HFF-Myc (cell line): Measurements from ENCODE around the gene FCHSD1.

Experiments used
- DNase-seq: peaks from one replicate; pipeline ENCODE4 v3.0.0-alpha.2; 2011; ENCODE audit warnings: low read depth; ENCODE audit errors: extremely low read depth
- H3K4me3 ChIP-seq: replicated peaks from 2 replicates; pipeline ENCODE4 v1.5.1; 2011; ENCODE audit warnings: low read depth, mild to moderate bottlenecking, control low read depth, low read length
- TF ChIP-seq, protein P1 (sequence below): IDR thresholded peaks from 2 replicates; pipeline ENCODE4 v1.5.1; 2012; ENCODE audit warnings: mild to moderate bottlenecking, low read depth, low read length, control low read depth; ENCODE audit errors: missing control alignments

Gene FCHSD1

DNA sequence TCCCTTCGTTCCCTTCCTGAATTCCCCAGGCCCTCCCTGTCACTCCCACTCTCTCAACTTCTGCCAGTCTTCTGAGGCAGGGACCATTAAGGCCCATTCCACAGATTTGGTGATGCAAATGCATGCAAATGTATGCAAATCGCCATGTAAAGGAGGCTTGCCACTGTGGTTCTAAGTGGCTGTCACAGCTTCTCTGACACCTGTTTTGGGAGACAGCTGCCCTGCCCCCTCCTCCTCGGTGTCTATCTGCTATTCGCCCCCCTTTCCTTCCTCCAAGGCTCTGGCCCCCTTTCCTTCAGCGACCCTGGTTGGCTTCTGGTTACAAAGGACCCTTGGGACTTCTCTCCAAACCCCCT is 41.3 kb upstream of the FCHSD1 start:
- DNase-seq: no peak
- TF ChIP-seq, protein P1, sequence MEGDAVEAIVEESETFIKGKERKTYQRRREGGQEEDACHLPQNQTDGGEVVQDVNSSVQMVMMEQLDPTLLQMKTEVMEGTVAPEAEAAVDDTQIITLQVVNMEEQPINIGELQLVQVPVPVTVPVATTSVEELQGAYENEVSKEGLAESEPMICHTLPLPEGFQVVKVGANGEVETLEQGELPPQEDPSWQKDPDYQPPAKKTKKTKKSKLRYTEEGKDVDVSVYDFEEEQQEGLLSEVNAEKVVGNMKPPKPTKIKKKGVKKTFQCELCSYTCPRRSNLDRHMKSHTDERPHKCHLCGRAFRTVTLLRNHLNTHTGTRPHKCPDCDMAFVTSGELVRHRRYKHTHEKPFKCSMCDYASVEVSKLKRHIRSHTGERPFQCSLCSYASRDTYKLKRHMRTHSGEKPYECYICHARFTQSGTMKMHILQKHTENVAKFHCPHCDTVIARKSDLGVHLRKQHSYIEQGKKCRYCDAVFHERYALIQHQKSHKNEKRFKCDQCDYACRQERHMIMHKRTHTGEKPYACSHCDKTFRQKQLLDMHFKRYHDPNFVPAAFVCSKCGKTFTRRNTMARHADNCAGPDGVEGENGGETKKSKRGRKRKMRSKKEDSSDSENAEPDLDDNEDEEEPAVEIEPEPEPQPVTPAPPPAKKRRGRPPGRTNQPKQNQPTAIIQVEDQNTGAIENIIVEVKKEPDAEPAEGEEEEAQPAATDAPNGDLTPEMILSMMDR: no peak
- no peak overlapping the region for H3K4me3 ChIP-seq

DNA sequence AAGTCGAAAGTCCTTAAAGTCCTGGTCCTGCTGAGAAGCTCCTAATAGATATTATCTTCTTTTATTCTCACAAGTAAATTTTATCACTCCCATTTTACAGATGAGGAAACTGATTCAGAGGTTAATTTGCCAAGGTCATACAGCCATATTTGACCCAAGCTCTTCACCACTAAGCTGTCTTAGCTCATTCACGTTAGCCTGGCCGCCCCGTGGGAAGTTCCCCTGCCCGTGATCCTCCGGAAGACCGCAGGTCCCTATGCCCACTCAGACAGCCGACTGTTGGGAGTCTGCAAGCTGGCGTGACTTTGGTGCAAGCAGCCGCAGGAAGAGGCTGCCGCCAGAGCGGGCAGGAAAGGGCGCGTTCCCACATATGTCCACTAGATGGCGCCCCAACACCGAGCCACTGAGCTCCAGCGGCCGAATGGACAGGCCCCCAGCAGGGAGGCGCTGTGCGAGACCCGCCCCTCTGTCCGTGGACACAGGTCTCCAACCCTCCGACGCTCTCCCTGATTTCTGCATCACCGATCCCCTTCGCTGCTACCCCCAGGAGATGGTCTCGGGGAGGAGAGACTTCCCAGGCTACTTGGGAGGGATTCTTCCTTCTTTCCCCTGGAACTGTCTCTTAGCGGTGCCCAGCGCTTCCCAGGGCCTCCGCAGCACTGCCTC is 40.8 kb upstream of the FCHSD1 start:
- no peak for DNase-seq
- TF ChIP-seq, protein P1: peak; percentile 88

DNA sequence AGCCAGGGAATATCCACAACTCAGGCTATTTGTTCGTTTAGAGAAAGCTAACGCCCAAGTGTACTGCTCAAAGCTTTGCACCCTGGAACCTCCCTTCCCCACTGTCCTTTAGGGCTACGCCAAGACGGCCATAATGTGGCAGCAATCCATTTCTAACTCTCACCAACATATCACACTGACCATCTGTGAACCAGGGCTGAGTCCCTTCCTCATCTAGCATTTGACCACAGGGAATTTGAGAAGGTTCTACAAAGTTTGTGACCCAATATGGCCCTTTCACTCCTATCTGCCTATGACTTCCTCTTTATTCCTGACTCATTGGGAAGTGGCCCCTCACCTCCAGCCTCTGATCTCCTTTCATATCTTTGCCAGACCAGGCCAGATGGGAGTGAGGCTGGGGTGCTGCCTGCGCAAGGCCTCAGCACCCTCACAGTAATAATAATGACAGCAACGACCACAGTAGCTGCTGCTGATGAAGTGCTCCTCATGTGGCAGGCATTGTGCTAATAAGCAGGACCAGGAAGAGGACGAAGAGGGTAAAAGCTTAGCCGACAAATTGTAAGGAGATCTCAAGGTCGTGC is 40.2 kb upstream of the FCHSD1 start:
- H3K4me3 ChIP-seq: no peak overlapping the region
- no peak for DNase-seq
- TF ChIP-seq, protein P1: no peak

More for the DNA sequence above, 40.8 kb upstream of the FCHSD1 start:
- H3K4me3 ChIP-seq: no peak overlapping the region

DNA sequence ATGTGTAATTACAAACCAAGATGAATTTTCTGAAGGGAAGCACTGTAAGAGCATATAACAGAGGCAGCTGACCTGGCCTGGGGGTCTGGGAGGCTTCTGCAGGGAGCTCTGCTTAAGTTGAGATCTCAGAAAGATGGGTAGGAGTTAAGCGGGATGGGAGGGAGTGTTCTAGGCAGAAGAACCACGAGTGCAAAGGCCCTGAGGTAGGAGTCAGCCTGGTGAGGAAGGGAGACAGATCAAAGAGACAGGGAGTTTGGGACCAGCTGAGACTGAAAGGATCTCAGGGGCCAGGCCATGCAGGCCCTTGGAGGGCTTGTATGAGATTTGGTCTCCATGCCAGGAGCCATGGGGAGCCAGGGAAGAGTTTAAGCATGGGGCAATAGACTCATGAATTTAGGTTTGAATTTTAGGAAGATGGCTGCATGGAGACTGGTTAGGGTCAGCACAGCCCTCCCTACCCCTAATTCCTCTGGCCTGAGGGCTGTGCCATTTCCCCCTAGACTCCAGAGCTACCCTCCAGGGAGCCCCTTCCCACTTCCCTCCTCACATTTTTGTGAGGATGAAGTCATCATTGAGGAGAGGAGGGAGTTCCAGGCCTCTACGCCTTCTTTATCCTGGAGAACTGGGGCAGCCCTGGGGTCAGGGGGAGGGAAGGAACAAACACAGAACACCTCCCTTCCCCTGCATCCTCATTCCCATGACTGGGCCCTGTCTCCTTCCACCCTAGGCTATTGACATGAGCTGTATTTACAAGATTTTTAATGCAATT is 35.6 kb upstream of the FCHSD1 start:
- DNase-seq: no peak
- TF ChIP-seq, protein P1: no peak

DNA sequence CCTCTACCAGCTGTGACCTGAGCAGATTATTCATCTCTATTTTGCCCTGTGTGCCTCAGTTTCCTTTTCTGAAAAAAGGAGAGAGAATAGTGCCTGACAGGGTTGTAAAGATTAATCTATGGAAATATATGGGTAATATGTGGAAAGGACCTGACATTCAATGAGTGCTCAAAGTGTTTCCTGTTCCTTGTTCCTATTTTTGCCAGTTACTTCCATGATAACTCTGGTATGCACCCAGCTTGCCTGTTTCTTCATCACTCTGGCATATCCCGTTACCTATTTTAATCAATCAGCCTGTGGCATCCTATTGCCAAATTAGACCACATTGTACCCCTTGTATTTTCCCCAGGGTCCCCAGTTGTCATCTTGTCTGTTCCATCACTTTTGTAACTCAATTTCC is 34.4 kb upstream of the FCHSD1 start:
- DNase-seq: no peak
- TF ChIP-seq, protein P1: no peak
- no peak overlapping the region for H3K4me3 ChIP-seq

More for the DNA sequence above, 35.6 kb upstream of the FCHSD1 start:
- no peak overlapping the region for H3K4me3 ChIP-seq

DNA sequence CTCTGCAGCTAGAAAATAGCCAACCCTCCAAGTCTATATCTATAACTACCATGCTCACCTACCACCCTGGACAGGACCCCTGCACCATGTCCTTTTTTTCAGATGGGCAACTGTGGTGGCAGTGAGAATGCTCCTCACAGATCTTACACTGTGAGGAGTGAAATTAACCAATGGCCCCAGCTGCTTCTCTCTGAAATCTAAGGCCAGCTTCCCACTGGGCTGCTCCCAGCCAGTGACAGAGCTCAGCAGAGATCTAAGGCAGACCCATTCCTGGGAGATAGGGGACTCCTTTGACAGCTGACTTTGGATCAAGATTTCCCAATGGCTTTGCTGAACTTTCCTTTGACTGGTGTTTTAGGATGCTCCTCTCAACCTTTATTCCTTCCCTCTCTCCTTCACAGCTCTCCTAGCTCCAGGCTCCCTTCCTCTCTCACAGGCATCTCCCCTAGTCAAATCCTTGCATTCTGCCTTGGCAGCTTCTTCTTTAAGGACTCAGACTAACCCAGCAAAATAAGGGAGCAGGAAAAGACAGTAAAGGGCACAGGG is 32.5 kb upstream of the FCHSD1 start:
- H3K4me3 ChIP-seq: no peak overlapping the region
- DNase-seq: no peak
- TF ChIP-seq, protein P1: no peak
